K562 (cell line): Measurements from ENCODE around the gene MON2. TPM values are rescaled to one million over a fixed set of nuclear protein-coding genes. Genes with fewer than 3 reads are reported as not detected.

Experiments used
- E2F8 ChIP-seq: fragments of 450-650 bp; IDR thresholded peaks from 2 replicates; pipeline ENCODE4 v1.7.1; 2018; ENCODE audit warnings: mild to moderate bottlenecking, low read depth; ENCODE audit not compliant: partially characterized antibody
- HES1 ChIP-seq: fragments of 450-650 bp; IDR thresholded peaks from 2 replicates; pipeline ENCODE4 v1.6.1; 2016; ENCODE audit warnings: low read depth, mild to moderate bottlenecking, moderate library complexity
- HNRNPK ChIP-seq: fragments of 200-400 bp; formaldehyde crosslinking; IDR thresholded peaks from one replicate; pipeline ENCODE4 v1.6.1; 2018; ENCODE audit warnings: mild to moderate bottlenecking, low read depth, low read length; ENCODE audit not compliant: poor library complexity, severe bottlenecking
- SMC3 ChIP-seq: conservative IDR thresholded peaks from 2 replicates; pipeline ENCODE4 v1.6.1; 2011; ENCODE audit warnings: low read depth, low read length, improper control_type of control experiment; ENCODE audit not compliant: insufficient read depth
- ZBTB9 ChIP-seq: fragments of 450-650 bp; formaldehyde crosslinking; IDR thresholded peaks from 2 replicates; pipeline ENCODE4 v1.4.0; 2020; ENCODE audit warnings: mild to moderate bottlenecking, moderate library complexity
- ZNF780A ChIP-seq: fragments of 250-450 bp; sonication (Bioruptor Pico); IDR thresholded peaks from 2 replicates; pipeline ENCODE4 v1.5.0; 2021; ENCODE audit warnings: mild to moderate bottlenecking
- polyA plus RNA-seq, 8 experiments: library from polyadenylated mRNA; depleted of rRNA in 4 of 8; stranded (reverse) in 5 of 8; unstranded in 3 of 8; fragments of >200 nt; fragmentation: Nextera tagmentation in 2 of 8; fragmentation: Illumina TruSeq in 1 of 8; extraction: Ambion mirVana in 2 of 8; extraction: Trizol in 1 of 8; gene quantifications; 2 replicates each; pipeline versions ENCODE4 v1.2.1 to v1.2.3, GENCODE V29; 2011 to 2014; ENCODE audit warnings: inconsistent platforms in 1 of 8, missing spikeins in 1 of 8
- total RNA-seq, 7 experiments: library from RNA; depleted of rRNA in 6 of 7; stranded (reverse); fragments of >200 nt in 6 of 7; fragmentation: Illumina TruSeq in 2 of 7; extraction: Trizol in 2 of 7; gene quantifications; 2 replicates each; pipeline versions ENCODE4 v1.2.1 to v1.2.3, GENCODE V29; 2011 to 2021; ENCODE audit warnings: low replicate concordance in 1 of 7
- TF ChIP-seq, protein P1 (sequence below): fragments of 450-650 bp; IDR thresholded peaks from one replicate; pipeline ENCODE4 v1.6.1; 2018; ENCODE audit warnings: mild to moderate bottlenecking, moderate library complexity; ENCODE audit not compliant: partially characterized antibody
- TF ChIP-seq, protein P2 (sequence below): fragments of 250-450 bp; sonication (Bioruptor Pico); IDR thresholded peaks from 2 replicates; pipeline ENCODE4 v1.5.0; 2021

Gene MON2
- total and polyA plus RNA-seq, 9 of the 15 experiments (the other 6 are each of a cell fraction or from before 2014, with no cell fraction given), result 3.6 to 31.6 (median 16.8) TPM

DNA sequence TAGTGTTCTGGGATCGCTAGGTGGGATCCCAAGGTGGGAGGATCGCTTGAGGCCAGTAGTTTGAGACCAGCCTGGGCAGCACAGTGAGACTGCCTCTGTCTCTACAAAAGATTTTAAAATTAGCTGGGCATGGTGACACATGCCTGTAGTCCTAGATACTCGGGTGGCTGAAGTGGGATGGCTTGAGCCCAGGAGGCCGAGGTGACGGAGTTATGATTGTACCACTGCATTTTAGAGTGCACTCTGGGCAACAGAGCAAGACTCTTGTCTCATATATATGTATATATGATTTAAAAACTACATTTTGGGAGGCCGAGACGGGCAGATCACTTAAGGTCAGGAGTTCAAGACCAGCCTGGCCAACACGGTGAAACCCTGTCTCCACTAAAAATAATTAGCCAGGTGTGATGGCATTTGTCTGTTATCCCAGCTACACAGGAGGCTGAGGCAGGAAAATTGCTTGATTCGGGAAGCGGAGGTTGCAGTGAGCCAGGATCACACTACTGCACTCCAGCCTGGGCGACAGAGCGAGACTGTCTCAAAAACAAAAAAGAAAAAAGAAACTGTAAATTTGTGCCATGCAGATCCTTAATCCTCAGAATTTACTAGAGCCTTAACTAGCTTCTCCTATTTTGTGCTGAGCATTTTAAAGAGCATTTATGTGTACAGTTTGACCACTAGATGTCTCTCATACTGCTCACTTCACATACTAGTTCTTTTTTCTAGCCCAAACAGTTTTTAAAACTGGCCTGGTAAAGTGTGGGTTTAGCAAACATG is 114.8 kb downstream of the MON2 start (continued):
- TF ChIP-seq ZBTB9 (no peak), HNRNPK (no peak), E2F8 (no peak), ZNF780A (CRISPR knock-in tag) (no peak), HES1 (no peak), SMC3 (peak; percentile 50; the same call in 1 of the 2 replicates)
- TF ChIP-seq, protein P1, sequence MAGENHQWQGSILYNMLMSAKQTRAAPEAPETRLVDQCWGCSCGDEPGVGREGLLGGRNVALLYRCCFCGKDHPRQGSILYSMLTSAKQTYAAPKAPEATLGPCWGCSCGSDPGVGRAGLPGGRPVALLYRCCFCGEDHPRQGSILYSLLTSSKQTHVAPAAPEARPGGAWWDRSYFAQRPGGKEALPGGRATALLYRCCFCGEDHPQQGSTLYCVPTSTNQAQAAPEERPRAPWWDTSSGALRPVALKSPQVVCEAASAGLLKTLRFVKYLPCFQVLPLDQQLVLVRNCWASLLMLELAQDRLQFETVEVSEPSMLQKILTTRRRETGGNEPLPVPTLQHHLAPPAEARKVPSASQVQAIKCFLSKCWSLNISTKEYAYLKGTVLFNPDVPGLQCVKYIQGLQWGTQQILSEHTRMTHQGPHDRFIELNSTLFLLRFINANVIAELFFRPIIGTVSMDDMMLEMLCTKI, result no peak
- TF ChIP-seq, protein P2, sequence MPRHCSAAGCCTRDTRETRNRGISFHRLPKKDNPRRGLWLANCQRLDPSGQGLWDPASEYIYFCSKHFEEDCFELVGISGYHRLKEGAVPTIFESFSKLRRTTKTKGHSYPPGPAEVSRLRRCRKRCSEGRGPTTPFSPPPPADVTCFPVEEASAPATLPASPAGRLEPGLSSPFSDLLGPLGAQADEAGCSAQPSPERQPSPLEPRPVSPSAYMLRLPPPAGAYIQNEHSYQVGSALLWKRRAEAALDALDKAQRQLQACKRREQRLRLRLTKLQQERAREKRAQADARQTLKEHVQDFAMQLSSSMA, result no peak
